Lower leg skin (tissue), 4 donors: ENCODE results near the gene OR6V1. TPM values are rescaled to one million over a fixed set of nuclear protein-coding genes. Genes with fewer than 3 reads are reported as not detected.

Experiments used
- DNase-seq, 2 donors: peaks; one replicate each; pipeline ENCODE4 v3.0.0-alpha.2; 2019; ENCODE audit warnings: low spot score in 2 of 2
- H3K4me3 ChIP-seq: fragments of 200-600 bp; sonication (generic); 2 replicates; pipeline ENCODE4 v1.5.1; 2017; ENCODE audit warnings: mild to moderate bottlenecking, low read depth; ENCODE audit not compliant: poor library complexity, severe bottlenecking
- CTCF ChIP-seq, 3 donors: fragments of 450-650 bp; IDR thresholded peaks; one replicate each; pipeline ENCODE4 v1.5.1; 2016; ENCODE audit warnings: antibody characterized with exemption in 3 of 3, mild to moderate bottlenecking in 3 of 3, moderate library complexity in 2 of 3
- POLR2A ChIP-seq, 2 donors: fragments of 450-650 bp; IDR thresholded peaks; one replicate each; pipeline ENCODE4 v1.6.1; 2016 to 2017; ENCODE audit warnings: antibody characterized with exemption in 2 of 2, mild to moderate bottlenecking in 1 of 2, moderate library complexity in 1 of 2
- WGBS, 2 donors: methylation state at CpG; one replicate each; pipeline ENCODE4 v1.1.5; 2018; 5-methylcytosine and 5-hydroxymethylcytosine counted together
- intact Hi-C: fragments of 100-400 bp; cut with DNase I; formaldehyde crosslinking; loops from one replicate; pipeline ENCODE4 v1.15.0; 2023; ENCODE audit warnings: low total_unique reads
- total RNA-seq, 4 donors: library from RNA; depleted of rRNA; stranded (reverse); fragments of >200 nt; gene quantifications; one replicate each; pipeline ENCODE4 v1.1.0, GENCODE V29; 2016

Gene OR6V1
- total RNA-seq, 4 donors from 2014 or later = not detected

DNA sequence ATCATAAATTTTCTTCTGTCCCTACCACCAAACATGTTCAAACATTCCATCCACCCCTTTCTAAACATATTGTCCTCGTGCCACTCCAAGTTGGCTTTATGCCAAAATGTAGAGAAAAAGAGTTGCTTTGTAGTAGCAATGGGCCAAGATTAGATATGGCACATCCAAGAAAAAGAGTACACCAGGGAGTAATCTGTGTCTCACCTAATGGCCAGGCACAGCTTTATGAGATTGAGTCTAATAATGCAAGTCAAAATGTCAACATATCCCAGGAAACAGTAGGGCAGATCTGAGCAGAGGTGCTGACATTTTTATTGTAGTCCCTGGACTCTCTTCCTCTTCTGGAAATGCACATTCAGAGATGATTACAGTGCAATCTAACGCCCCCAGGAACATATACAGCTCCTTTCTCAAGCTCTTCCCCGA is 5.7 kb upstream of the OR6V1 start:
- WGBS, 2 donors = 23 to 28% methylated on average over 3 of the region's 3 CpGs
- intact Hi-C loops = no loop called here
- TF ChIP-seq POLR2A (IDR thresholded peaks at IDR 0.05) = no peak
- no peak for TF ChIP-seq CTCF (IDR thresholded peaks at IDR 0.05)

DNA sequence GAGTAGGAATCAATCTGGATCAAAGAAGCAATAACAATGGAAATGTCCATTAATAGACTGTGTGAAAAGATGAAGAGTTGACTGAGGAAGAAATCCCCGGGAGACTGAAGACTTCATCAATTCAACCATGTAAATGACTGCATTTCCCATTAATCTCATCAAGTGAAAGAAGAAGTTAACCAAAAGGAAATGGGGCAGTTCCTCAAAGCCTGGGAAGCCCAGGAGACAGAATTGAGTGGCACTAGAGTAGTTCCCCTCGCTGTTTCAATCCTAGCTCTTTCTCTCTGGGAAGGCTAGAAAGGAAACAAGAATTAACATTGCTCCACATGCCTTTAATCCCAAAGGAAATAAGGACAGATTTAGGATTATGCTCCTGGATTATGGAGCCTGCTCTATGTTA is 4.8 kb upstream of the OR6V1 start:
- H3K4me3 ChIP-seq = no peak overlapping the region
- TF ChIP-seq POLR2A (IDR thresholded peaks at IDR 0.05) (no peak), CTCF (IDR thresholded peaks at IDR 0.05) (no peak)
- intact Hi-C loops = no loop called here
- WGBS, 2 donors = 67 to 76% methylated on average over 2 of the region's 2 CpGs
- no peak for DNase-seq

More for the DNA sequence above, 5.7 kb upstream of the OR6V1 start:
- no peak overlapping the region for H3K4me3 ChIP-seq
- DNase-seq = no peak

DNA sequence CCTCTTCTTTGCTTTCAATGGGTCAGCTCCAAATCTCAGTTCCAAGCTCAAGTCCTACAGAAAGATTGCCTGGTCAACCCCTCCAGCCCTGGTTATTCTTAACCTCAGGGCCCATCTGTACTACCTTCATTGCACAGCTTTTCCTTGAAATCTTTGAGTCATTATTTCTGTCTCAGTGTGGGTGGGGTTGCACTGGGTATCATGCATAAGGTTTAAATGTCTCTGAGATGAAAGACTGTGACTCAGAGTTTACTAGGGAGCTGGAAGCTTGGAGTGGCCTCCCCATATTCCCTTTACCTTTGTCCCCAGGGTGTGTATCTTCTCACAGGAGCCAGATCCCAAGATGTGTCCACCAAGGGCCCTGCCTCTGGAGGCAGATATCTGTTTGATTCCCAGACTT is 3.3 kb upstream of the OR6V1 start:
- intact Hi-C loops = no loop called here
- no peak overlapping the region for H3K4me3 ChIP-seq
- TF ChIP-seq CTCF (IDR thresholded peaks at IDR 0.05) (no peak), POLR2A (IDR thresholded peaks at IDR 0.05) (no peak)
- no peak for DNase-seq

DNA sequence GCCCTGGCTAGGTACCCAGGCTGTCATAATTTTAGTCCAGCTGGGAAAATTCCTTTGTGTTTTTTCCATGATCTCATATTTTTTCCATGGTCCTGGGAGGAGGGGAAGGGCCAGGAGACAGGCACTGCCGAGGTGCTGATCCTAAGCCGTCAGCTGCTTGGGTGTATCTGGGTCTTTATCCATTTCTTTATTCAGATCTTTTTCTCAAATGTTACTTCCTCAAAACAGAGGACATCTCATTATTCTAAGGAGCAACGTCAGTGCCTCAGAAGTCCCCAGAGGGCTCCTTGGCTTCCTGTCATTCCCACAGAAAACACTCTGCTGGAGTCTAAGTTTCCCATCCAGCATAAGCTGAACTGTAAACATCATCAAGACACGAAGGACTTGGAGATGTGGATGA is 2.8 kb upstream of the OR6V1 start:
- no peak overlapping the region for H3K4me3 ChIP-seq
- intact Hi-C loops = no loop called here
- WGBS, 2 donors = 24 to 30% methylated on average over 4 of the region's 4 CpGs
- DNase-seq = no peak
- TF ChIP-seq CTCF (IDR thresholded peaks at IDR 0.05) (no peak), POLR2A (IDR thresholded peaks at IDR 0.05) (no peak)

GRCh38 chr7:143050931-143051330 is 1.2 kb upstream of the OR6V1 start:
- no peak overlapping the region for H3K4me3 ChIP-seq
- intact Hi-C loops = no loop called here
- WGBS, 2 donors = 41 to 44% methylated on average over 9 of the region's 9 CpGs

More at GRCh38 chr7:143050931-143051330, 1.2 kb upstream of the OR6V1 start:
- DNase-seq = no peak
- TF ChIP-seq POLR2A (IDR thresholded peaks at IDR 0.05) = no peak
- no peak for TF ChIP-seq CTCF (IDR thresholded peaks at IDR 0.05)
